ENCODE data around the gene KAT6B. TPM values are rescaled to one million over a fixed set of nuclear protein-coding genes. Genes with fewer than 3 reads are reported as not detected.
"Not testable (repeated sequence)": the region's sequence is repeated elsewhere in the genome, so short reads cannot be mapped to it uniquely, and the experiment has no call there.

Gene KAT6B
- total RNA-seq, 1 donor from 2014 or later: 18.1 TPM

DNA sequence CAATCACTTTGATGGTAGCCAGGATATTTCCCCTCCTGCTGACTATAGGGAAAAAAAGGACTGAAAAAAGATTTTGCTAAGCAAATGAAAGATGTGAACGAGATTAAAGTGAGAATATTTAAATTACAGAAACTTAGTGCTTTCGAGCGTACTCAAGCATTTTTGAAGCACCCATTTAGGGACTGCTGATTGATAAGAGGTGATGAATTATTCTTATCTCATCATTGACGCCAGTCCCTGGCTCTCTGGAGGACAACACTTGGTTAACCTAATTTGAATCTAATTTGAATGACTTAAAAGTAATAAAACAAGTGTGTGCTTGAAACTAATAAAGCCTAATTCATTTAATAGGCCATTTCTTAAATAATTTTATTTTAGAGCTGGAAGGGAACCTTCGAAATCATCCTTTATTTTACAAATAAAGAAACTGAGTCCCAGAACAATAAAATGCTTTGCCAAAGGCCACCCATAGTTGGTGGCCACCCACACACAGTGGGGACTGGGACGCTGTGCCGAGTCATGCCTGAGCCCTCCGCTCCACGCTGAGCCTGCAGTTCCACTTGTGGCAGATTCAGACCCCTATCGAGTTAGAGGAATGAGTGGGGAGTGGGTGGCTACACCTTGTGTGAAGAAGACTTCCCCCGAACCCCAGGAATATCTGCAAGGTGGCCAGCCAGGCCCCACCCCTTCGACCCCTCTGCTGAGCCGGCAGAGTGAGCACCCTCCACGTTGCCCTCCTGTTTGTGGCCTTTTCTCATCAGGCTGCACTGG is 223.9 kb downstream of the KAT6B start:
- Mint-ChIP-seq H3K27ac (ENCODE audit: unreplicated experiment) (no peak overlapping the region), H3K4me3 (ENCODE audit: unreplicated experiment) (no peak overlapping the region), H3K9me3 (ENCODE audit: unreplicated experiment) (no peaks in the 10 kb centered on the region), H3K36me3 (ENCODE audit: low read depth, unreplicated experiment) (peaks cover 4% of the 10 kb centered on the region), H3K27me3 (ENCODE audit: unreplicated experiment) (no peaks in the 10 kb centered on the region), H3K4me1 (ENCODE audit: unreplicated experiment) (no peaks in the 10 kb centered on the region)
- DNase-seq (ENCODE audit: low spot score): no peak
- TF ChIP-seq, protein P1, sequence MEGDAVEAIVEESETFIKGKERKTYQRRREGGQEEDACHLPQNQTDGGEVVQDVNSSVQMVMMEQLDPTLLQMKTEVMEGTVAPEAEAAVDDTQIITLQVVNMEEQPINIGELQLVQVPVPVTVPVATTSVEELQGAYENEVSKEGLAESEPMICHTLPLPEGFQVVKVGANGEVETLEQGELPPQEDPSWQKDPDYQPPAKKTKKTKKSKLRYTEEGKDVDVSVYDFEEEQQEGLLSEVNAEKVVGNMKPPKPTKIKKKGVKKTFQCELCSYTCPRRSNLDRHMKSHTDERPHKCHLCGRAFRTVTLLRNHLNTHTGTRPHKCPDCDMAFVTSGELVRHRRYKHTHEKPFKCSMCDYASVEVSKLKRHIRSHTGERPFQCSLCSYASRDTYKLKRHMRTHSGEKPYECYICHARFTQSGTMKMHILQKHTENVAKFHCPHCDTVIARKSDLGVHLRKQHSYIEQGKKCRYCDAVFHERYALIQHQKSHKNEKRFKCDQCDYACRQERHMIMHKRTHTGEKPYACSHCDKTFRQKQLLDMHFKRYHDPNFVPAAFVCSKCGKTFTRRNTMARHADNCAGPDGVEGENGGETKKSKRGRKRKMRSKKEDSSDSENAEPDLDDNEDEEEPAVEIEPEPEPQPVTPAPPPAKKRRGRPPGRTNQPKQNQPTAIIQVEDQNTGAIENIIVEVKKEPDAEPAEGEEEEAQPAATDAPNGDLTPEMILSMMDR (IDR thresholded peaks at IDR 0.05; ENCODE audit: unreplicated experiment): no peak

DNA sequence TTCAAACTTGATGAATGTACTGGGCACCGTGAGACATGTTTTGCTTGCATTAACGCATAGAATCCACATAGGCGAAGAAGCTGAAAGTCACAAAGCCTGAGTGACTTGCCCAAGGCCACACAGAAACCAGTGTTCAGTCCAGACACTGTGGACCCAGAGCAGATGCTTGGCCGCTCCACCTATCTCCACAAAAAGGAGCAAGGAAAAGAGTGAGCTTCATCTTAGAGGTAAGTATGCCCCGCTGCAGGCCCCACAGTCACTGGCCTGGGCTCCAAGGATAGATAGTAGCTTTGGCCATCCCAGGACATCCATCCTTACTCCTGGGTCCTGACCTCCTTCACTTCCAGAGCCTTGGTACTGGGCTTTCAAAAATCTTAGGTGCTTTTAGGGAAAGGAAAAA is 224.9 kb downstream of the KAT6B start:
- no peak overlapping the region for H3K27ac Mint-ChIP-seq (ENCODE audit: unreplicated experiment)
- H3K36me3 Mint-ChIP-seq (ENCODE audit: low read depth, unreplicated experiment): peaks cover 4% of the 10 kb centered on the region
- H3K27me3 Mint-ChIP-seq (ENCODE audit: unreplicated experiment): peaks cover 2% of the 10 kb centered on the region
- no peak for DNase-seq (ENCODE audit: low spot score)
- no peak overlapping the region for H3K4me3 Mint-ChIP-seq (ENCODE audit: unreplicated experiment)
- TF ChIP-seq, protein P1 (IDR thresholded peaks at IDR 0.05; ENCODE audit: unreplicated experiment): no peak
- H3K9me3 Mint-ChIP-seq (ENCODE audit: unreplicated experiment): no peaks in the 10 kb centered on the region
- H3K4me1 Mint-ChIP-seq (ENCODE audit: unreplicated experiment): no peaks in the 10 kb centered on the region

DNA sequence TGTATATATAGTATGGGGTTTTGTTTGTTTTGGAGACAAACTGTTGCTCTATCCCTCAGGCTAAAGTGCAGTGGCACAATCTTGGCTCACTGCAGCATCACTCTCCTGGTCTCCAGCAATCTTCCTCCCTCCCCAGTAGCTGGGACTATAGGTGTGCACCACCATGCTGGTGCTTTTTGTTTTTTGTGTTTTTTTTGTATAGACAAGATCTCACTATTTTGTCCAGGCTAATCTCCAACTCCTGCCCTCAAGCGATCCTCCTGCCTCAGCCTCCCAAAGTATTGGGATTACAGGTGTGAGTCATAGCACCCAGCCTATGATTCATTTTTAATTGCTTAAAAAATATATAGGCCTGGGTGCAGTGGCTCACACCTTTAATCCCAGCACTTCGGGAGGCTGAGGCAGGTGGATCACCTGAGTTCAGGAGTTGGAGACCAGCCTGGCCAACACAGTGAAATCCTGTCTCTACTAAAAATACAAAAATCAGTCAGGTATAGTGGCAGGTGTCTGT is 229.6 kb downstream of the KAT6B start:
- H3K27me3 Mint-ChIP-seq (ENCODE audit: unreplicated experiment); H3K27ac Mint-ChIP-seq (ENCODE audit: unreplicated experiment); H3K9me3 Mint-ChIP-seq (ENCODE audit: unreplicated experiment); H3K36me3 Mint-ChIP-seq (ENCODE audit: low read depth, unreplicated experiment); H3K4me3 Mint-ChIP-seq (ENCODE audit: unreplicated experiment); H3K4me1 Mint-ChIP-seq (ENCODE audit: unreplicated experiment); DNase-seq (ENCODE audit: low spot score): not testable (repeated sequence)

DNA sequence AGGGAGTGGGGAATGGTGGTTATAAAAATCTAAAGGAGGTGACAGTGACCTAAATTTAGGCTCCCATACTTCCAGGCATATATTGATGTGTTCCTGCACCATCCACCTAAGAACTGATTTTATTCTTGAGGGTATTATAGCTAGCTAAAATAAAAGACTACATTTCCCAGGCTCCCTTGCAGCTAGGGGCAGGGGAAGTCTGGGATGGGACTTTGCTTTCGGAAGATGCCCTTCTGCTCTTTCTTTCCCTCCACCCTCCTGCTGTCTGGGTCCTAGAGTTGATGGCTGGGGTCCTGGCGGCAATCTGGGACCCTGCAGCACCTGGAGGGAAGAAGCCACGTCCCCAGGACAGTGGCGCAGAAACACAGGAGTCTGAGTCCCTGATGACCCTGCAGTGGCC is 231.3 kb downstream of the KAT6B start:
- TF ChIP-seq, protein P1 (IDR thresholded peaks at IDR 0.05; ENCODE audit: unreplicated experiment): no peak
- Mint-ChIP-seq H3K4me1 (ENCODE audit: unreplicated experiment) (peaks cover 6% of the 10 kb centered on the region), H3K27me3 (ENCODE audit: unreplicated experiment) (peaks cover 5% of the 10 kb centered on the region), H3K4me3 (ENCODE audit: unreplicated experiment) (no peak overlapping the region), H3K36me3 (ENCODE audit: low read depth, unreplicated experiment) (no peaks in the 10 kb centered on the region), H3K9me3 (ENCODE audit: unreplicated experiment) (no peaks in the 10 kb centered on the region), H3K27ac (ENCODE audit: unreplicated experiment) (no peak overlapping the region)
- no peak for DNase-seq (ENCODE audit: low spot score)

DNA sequence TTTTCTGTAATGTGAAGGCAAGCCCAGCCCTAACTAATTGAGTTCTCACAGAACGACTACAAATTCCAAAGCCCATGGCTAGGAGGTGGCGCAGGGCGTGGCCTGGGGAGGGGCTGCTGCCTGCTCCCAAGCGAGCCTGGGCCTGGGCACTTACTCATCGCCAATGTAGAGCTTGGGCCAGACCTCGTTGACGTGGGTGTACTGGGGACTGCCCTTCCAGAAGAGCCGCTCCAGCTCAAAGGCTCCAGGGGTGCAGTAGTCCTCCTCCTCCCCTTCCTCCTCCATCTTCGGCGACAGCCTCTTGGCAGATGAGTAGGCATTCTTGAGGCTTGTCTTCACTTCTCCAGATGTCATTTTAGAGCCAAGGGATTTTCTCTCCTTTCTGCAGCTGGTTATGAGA is 231.8 kb downstream of the KAT6B start:
- no peaks in the 10 kb centered on the region for H3K36me3 Mint-ChIP-seq (ENCODE audit: low read depth, unreplicated experiment)
- no peak overlapping the region for H3K27ac Mint-ChIP-seq (ENCODE audit: unreplicated experiment)
- H3K4me3 Mint-ChIP-seq (ENCODE audit: unreplicated experiment): no peak overlapping the region
- no peak for DNase-seq (ENCODE audit: low spot score)
- H3K4me1 Mint-ChIP-seq (ENCODE audit: unreplicated experiment): peaks cover 6% of the 10 kb centered on the region
- H3K27me3 Mint-ChIP-seq (ENCODE audit: unreplicated experiment): peaks cover 5% of the 10 kb centered on the region
- no peaks in the 10 kb centered on the region for H3K9me3 Mint-ChIP-seq (ENCODE audit: unreplicated experiment)
- TF ChIP-seq, protein P1 (IDR thresholded peaks at IDR 0.05; ENCODE audit: unreplicated experiment): no peak

All from endothelial cell (in vitro differentiated cells).